WERI-Rb-1 (cell line): ENCODE data around the gene YY1.

Source experiments
- DNase-seq: peaks from one replicate; pipeline ENCODE4 v3.0.0-alpha.2; 2020
- H3K27ac ChIP-seq: fragments of 250-450 bp; sonication (Bioruptor Pico); 2 replicates; pipeline ENCODE4 v1.5.1; 2020; ENCODE audit warnings: mild to moderate bottlenecking, moderate library complexity
- H3K27me3 ChIP-seq: fragments of 250-450 bp; sonication (Bioruptor Pico); 2 replicates; pipeline ENCODE4 v1.5.1; 2021; ENCODE audit warnings: mild to moderate bottlenecking, low read depth, moderate library complexity; ENCODE audit not compliant: insufficient read depth, severe bottlenecking
- H3K36me3 ChIP-seq: fragments of 250-450 bp; sonication (Bioruptor Pico); 2 replicates; pipeline ENCODE4 v1.5.1; 2020; ENCODE audit warnings: mild to moderate bottlenecking, moderate library complexity
- H3K4me3 ChIP-seq: 2 replicates; pipeline ENCODE4 v1.5.1; 2011; ENCODE audit warnings: low read depth, mild to moderate bottlenecking, control low read depth, low read length
- H3K9me3 ChIP-seq: fragments of 250-450 bp; sonication (Bioruptor Pico); 2 replicates; pipeline ENCODE4 v1.5.1; 2021; ENCODE audit warnings: mild to moderate bottlenecking, moderate library complexity; ENCODE audit not compliant: severe bottlenecking
- TF ChIP-seq, protein P1 (sequence below): IDR thresholded peaks from 2 replicates; pipeline ENCODE4 v1.5.1; 2011; ENCODE audit warnings: low read depth, mild to moderate bottlenecking, control low read depth, inconsistent platforms, low read length

Gene YY1

DNA sequence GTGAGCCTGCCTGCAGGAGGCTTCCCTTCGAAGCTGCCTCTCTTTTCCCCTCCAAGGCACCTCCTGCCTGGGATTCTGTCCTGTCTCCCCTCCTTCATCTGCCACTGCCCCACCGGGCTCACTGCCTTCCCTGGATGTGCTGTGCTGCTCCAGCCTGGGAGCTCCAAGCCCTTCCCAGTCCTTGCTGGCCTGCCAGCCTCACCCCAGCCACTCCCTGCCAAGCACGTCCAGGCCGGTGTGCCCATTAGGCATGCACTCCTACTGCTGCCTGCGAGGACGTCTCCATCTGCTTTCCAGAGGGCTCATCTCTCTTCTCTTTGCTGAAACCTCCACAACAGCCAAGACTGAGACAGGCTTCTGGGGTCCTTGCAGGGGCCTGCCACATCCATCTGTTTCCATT lies 75.8 kb downstream of the YY1 start:
- H3K27ac ChIP-seq = no peak overlapping the region; the same call in 1 of the 2 replicates
- no peaks in the 10 kb centered on the region for H3K27me3 ChIP-seq
- H3K4me3 ChIP-seq = no peak overlapping the region
- TF ChIP-seq, protein P1, sequence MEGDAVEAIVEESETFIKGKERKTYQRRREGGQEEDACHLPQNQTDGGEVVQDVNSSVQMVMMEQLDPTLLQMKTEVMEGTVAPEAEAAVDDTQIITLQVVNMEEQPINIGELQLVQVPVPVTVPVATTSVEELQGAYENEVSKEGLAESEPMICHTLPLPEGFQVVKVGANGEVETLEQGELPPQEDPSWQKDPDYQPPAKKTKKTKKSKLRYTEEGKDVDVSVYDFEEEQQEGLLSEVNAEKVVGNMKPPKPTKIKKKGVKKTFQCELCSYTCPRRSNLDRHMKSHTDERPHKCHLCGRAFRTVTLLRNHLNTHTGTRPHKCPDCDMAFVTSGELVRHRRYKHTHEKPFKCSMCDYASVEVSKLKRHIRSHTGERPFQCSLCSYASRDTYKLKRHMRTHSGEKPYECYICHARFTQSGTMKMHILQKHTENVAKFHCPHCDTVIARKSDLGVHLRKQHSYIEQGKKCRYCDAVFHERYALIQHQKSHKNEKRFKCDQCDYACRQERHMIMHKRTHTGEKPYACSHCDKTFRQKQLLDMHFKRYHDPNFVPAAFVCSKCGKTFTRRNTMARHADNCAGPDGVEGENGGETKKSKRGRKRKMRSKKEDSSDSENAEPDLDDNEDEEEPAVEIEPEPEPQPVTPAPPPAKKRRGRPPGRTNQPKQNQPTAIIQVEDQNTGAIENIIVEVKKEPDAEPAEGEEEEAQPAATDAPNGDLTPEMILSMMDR = no peak
- no peaks in the 10 kb centered on the region for H3K9me3 ChIP-seq
- no peaks in the 10 kb centered on the region for H3K36me3 ChIP-seq
- DNase-seq = no peak

DNA sequence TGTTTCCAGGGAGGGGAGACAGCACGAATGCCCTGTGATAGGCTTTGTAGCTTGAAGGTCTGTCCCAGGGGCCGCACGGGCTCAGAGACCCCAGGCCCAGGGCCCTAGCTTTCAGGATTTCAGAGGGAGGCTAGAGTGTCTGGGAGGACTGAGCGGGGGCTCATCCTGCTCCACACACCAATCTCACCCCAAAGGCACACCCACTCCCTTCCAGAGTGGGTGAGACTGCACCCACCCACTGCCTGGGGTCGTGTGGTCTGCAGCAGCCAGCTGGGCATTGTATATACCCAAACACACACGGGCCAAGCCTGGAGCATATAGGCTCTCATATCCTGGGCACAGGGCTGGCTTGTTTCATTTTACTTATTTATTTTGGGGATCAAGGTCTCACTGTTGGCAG lies 78.4 kb downstream of the YY1 start:
- H3K27ac ChIP-seq = no peak overlapping the region
- H3K4me3 ChIP-seq = no peak overlapping the region
- H3K36me3 ChIP-seq = no peaks in the 10 kb centered on the region
- DNase-seq = no peak
- no peaks in the 10 kb centered on the region for H3K27me3 ChIP-seq
- no peaks in the 10 kb centered on the region for H3K9me3 ChIP-seq
- TF ChIP-seq, protein P1 = no peak

DNA sequence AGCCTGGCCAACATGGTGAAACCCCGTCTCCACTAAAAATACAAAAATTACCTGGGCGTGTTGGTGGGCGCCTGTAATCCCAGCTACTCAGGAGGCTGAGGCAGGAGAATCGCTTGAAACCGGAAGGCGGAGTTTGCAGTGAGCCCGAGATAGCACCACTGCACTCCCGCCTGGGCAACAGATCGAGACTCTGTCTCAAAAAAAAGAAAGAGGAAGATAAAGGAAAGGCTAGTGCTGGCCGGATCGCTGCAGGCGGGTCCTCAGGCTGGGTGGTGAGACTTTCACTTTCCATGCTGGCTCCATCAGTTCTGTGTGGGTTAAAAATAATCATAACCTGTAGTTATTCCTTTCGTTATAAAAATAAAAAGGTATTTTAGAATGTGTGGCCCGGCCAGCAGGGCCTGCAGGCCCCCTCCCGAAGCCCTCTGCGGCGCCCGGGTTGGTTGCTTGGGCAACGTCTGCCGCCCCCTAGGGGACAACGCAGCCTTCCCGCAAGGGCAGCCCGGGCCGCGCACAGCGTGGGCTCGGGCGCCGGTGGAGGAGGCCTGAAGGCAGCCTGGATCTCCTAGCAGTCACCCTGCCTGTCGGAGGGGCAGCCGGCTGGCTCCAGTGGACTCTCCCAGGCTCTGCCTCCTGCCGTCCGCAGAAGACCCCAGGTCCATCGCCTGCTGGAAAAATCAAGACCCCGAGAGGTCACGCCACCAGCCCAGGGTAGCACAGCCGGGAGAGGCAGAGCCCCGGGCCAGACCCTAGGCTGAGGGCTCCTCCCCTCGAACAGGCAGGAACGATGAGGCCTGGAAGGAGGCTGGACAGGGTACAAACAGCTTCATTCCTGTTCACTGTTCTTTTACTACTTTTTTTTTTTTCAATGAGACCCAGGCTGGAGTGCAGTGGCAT lies 79.2 kb downstream of the YY1 start:
- H3K4me3 ChIP-seq = no peak overlapping the region
- no peaks in the 10 kb centered on the region for H3K36me3 ChIP-seq
- DNase-seq = peak; percentile 55
- no peaks in the 10 kb centered on the region for H3K9me3 ChIP-seq
- TF ChIP-seq, protein P1 = peak; percentile 60
- no peaks in the 10 kb centered on the region for H3K27me3 ChIP-seq
- no peak overlapping the region for H3K27ac ChIP-seq

DNA sequence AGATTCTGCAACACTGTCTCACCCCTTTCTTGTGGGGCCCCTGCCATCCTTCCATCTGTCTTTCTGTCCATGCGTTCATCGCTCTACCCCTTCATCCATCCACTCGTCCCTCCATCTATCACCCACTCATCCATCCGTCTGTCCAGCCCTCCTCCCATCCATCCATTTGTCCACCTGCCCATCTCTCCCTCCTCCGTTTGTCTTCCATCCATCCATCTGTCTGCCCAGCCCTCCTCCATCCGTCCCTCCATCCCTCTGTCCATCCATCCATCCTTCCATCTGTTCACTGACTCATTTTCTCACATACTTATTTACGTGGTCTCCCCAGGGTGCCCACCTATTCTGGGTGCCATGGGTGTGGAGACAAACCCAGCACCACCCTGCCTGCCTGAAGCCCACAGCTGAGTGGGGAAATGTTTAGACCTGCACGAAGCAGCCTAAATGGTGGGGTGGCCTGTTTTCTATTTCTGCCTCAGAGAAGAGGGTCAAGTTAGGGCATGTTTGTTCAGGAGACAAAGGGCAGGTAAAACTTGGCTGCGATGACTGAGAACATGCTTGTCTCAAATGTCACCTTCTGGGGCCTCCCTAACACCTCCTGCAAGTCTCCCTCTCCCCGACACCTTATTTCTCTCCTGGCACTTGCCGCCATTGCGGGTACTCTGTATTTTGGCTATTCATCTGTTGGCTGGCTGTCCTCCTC lies 81.4 kb downstream of the YY1 start:
- Histone ChIP-seq H3K9me3 (no peaks in the 10 kb centered on the region), H3K27me3 (no peaks in the 10 kb centered on the region), H3K4me3 (no peak overlapping the region), H3K27ac (no peak overlapping the region), H3K36me3 (no peaks in the 10 kb centered on the region)
- TF ChIP-seq, protein P1 = no peak
- no peak for DNase-seq

DNA sequence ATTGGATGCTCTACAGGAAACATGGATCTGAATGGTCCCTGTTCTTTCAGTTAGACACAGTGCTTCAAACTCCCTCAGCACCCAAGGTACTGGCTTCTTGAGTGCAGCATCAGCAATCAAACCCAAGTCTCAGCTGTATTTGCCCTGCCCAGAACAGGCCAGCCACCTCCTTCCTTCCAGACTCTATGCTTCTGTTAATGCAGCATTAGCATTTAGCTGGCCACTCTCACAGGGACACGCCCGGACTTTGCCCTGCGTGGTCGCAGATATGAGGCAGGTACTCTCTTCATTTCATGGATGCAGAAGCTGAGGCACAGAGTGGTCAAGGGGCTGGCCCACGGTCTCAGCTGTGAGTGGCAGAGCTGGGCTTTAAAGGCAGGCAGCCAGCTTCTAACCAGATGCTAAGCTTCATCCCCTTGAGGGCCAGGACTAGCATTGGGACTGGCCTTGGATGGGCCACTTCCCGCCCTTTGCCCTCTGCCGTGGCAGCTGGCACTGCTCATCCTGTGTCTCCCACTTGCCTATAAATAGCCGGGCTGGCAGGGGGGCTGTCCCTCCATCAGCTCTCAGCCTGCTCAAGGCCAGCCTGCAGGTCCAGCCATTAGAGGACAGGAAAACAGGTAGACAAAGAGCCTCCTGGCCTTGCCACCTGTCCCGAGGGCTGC lies 82.7 kb downstream of the YY1 start:
- TF ChIP-seq, protein P1 = no peak
- no peak overlapping the region for H3K27ac ChIP-seq
- H3K4me3 ChIP-seq = no peak overlapping the region
- H3K36me3 ChIP-seq = no peaks in the 10 kb centered on the region
- H3K9me3 ChIP-seq = no peaks in the 10 kb centered on the region
- H3K27me3 ChIP-seq = no peaks in the 10 kb centered on the region
- no peak for DNase-seq
